NCI-H510A (cell line): ENCODE results near the gene FDPS.

Experiments used
- DNase-seq: peaks from one replicate; lab custom pipeline; 2025; lab: John Stamatoyannopoulos, UW

The FDPS gene

GRCh38 chr1:155308493-155309422 lies at the start of gene FDPS:
Gene FDPS (plus strand): TSS chr1:155308866. CDS start chr1:155309790, 924 bp downstream.
- peak; percentile 96 for DNase-seq

GRCh38 chr1:155260276-155260675 lies 48.4 kb upstream of the FDPS start:
- no peak for DNase-seq

DNA sequence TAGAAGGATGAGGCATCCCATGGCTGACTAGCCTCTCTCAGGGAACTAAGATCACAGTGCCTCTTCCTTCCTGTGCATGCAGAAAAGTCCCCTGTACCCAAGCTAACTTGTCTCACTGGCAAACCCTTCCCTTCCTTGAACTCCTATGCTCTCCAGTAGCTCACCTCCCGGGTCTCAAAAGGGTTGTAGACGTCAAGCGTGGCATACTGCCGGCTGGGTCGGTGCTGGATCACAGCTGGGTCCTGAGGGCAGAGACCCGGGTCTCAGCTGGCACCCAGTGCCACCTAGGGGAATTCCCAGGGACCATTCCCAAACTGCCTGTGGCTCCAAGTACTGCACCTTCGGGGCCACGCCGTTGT lies 47.2 kb upstream of the FDPS start:
- DNase-seq: peak; percentile 15

DNA sequence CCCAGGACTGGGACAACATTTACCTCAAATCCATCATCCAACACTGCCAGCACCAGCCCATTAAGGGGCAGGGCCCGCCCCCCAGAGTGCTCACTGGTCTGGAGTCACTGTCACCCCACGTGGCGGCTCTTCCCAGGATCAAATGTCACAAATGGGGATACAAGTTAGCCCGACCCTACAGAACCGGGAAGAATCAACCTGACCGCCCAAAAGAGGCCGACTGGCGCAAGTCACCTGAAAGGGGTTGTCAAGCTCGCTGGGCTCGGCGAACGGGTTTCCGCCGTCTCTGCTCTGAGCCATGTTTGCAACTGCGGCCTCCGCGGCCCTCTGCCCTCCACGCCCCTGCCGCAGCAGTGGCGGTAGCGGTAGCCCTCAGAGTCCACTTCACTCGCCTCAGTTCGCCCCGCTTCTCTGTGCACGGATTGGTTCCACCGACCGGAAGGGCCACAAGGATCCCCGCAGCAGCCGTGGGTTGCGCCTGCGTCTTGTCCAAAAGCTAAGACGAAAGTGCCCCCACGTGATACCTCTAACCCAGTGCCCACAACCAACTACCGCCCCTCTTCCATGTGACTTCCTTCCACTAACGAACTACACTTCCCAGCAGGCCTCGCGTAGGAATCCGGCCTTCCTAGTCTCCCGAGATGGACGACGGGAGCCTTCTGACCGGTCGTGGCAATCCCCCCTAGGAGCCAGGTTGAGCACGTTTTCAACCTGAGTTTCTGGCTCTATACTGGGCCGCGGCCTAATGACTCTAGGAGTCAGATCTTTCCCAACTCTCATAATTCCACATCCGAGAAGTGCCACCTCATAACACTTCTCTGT lies 46.6 kb upstream of the FDPS start, which contains the start of gene SCAMP3:
Gene SCAMP3, minus strand, starts transcription at position 509 of the 822 bp plus-strand sequence. Its CDS starts 209 bp downstream, at position 300.
- peak; percentile 96 for DNase-seq

- DNase-seq: no peak
These were observed 45.6 kb upstream of the FDPS start for GRCh38 chr1:155263067-155263466.

DNA sequence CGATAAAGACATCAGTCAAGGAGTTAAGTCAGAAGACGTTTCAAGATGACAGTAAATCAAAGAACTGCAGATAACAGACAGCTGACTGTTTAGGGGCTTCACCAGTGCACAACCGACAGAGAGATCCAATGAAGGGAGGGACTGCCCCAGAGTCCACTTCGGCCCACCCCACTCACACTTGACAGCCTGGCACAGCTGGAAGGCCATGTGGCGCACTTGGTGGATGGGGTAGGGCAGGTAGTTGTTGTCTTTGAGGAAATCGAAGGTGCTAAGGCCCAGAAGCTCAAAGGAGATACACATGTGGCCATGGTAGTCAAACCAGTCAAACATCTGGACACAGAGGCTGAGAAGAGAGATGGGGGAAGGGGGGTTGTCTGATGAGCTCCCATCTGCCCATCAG lies 42.1 kb upstream of the FDPS start:
- no peak for DNase-seq

- DNase-seq: no peak
These were observed 41.3 kb upstream of the FDPS start for GRCh38 chr1:155267373-155267772.

GRCh38 chr1:155268630-155269029 lies 40.0 kb upstream of the FDPS start:
- DNase-seq: no peak

GRCh38 chr1:155269381-155269780 lies 39.3 kb upstream of the FDPS start:
- no peak for DNase-seq

- peak; percentile 79 for DNase-seq
These were observed 36.0 kb upstream of the FDPS start for GRCh38 chr1:155272466-155273342.

- DNase-seq: peak; percentile 96
These were observed 35.1 kb upstream of the FDPS start, which contains the start of gene CLK2 for GRCh38 chr1:155273343-155274245. Gene CLK2 (minus strand): TSS chr1:155273504. CDS start chr1:155270977, 2,527 bp downstream.

DNA sequence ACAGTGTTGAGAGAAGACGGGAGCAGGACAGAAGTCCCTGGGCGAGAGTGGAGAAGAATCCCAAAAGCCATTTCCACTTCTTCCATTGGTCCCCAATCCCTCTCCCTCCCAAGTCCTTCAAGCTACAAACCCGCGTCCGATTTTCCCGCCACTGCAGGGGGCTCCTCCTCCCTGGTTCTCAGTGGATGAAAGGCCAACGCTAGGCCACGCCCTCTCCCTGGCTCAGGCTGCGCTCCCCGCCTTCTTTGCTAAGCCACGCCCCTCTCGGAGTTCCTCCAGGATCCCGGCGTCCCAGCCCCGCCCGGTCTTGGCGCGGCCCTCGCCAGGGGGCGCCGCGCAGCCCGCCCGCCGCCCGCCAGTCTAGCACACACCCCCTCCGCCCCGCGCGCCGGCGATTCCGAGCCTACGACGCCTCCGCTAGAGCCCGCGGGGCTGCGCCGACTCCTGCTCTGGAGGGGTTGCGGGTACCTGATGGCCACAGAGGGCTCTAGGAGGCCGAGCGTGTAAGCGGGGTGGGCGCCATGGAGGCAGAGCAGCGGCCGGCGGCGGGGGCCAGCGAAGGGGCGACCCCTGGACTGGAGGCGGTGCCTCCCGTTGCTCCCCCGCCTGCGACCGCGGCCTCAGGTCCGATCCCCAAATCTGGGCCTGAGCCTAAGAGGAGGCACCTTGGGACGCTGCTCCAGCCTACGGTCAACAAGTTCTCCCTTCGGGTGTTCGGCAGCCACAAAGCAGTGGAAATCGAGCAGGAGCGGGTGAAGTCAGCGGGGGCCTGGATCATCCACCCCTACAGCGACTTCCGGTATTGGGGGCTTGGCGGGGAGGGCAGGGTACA lies 31.4 kb upstream of the FDPS start, which contains the start of gene HCN3:
Gene HCN3, plus strand, starts transcription at position 394 of the 832 bp plus-strand sequence. Its CDS starts 128 bp downstream, at position 522.
- DNase-seq: peak; percentile 93

- DNase-seq: peak; percentile 58
These were observed 30.6 kb upstream of the FDPS start for GRCh38 chr1:155277902-155278688.

DNA sequence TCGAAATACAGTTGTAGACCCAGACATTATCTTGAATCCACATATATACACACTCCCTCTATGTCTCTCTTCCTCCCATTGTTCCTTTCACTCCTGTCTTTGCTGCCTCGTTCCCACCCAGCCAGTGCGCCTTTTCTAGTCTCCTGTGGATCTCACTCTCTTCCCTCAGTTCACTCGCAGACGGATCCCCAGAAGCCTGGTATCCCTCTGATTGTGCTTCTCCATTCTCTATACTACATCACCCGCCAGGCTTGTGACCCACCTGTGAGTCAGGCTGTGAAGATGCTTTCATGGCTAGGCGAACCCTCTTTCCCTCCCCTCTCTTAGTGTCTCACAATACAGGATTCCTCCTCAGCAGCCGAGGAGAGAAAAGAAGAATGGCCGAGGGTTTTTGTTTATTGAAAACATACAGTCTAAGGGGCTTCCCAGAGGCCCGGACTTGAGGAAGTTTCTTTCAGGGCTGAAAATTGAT lies 29.9 kb upstream of the FDPS start:
- no peak for DNase-seq

DNA sequence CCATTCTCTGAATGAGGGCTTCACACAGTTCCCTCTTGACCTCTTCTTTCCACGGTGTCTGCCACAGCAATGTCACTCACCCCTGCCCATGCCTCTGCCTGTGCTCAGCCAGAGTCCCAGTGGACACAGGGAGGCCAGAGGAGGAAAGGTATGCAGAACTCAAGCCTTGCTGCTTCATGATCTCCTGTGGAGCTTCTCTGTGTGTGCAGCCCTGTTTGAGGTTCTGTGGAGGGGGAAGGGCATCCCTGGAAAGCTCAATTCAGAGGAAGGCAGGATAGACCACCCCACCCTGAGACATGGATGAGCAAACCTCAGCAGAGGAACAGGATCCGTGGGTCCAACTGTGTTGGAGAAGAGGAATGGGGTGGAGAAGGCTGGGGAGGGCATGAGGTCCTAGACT lies 29.4 kb upstream of the FDPS start:
- DNase-seq: no peak

DNA sequence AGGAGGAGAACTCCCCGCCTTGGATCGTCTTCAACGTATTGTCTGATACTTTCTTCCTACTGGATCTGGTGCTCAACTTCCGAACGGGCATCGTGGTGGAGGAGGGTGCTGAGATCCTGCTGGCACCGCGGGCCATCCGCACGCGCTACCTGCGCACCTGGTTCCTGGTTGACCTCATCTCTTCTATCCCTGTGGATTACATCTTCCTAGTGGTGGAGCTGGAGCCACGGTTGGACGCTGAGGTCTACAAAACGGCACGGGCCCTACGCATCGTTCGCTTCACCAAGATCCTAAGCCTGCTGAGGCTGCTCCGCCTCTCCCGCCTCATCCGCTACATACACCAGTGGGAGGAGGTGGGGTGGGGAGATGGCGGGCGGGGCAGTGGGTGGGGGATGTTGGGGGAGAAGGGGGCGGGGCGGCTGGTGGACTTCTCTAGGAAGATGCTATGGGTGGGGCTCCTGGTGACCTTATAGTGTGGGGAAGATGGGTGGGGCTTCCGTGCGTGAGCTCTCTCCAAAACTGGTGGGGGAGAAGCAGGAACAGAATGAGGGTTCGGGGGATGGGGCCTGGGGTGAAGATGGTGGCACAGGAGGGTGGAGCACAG lies 26.1 kb upstream of the FDPS start:
- DNase-seq: no peak

GRCh38 chr1:155284476-155284875 lies 24.2 kb upstream of the FDPS start:
- DNase-seq: no peak

- no peak for DNase-seq
These were observed 23.6 kb upstream of the FDPS start for GRCh38 chr1:155285063-155285462.
